NCI-H1417 treated with DMSO at 0.1 percent for 48 hours (cell line): ENCODE measurements around the gene RNASE4.

Experiments used
- DNase-seq: peaks from one replicate; lab custom pipeline; 2025; lab: John Stamatoyannopoulos, UW

RNASE4 gene

DNA sequence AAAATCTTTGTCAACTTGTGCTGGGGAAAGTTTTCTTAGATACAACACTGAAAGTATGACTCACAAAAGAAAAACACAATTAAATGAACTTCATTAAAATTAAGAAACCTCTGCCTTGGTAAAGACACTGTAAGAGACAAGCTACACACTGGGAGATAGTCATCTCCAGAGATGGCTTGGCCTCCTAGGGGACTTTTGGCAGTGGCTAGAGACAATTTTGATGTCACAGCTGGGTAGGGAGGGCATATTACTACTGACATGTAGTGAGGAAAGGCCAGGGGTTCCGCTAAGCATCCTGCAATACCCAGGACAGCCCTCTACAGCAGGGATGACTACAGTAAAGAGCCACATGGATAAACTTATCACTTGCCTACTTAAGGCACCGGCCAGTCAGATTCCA lies 8.7 kb upstream of the RNASE4 start:
- no peak for DNase-seq

DNA sequence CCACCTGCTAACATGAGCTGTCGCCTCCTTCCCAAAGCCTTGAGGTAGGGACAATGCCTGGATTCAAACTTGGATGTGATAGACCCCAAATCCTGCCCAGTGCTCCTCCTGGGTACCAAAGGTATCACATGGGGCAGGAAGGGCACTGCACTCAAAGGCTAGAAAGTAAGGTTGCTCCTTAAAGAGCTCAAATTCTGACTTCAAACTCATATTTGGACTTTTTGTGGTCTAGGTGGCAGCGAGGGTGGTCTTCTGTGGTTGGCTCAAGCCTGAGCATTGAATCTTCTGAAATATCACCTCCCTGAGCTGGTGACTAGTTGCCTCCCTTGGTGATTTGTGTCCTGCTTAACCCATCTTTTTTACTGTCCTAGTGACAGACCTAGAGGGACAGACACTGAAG lies 8.3 kb upstream of the RNASE4 start:
- no peak for DNase-seq

DNA sequence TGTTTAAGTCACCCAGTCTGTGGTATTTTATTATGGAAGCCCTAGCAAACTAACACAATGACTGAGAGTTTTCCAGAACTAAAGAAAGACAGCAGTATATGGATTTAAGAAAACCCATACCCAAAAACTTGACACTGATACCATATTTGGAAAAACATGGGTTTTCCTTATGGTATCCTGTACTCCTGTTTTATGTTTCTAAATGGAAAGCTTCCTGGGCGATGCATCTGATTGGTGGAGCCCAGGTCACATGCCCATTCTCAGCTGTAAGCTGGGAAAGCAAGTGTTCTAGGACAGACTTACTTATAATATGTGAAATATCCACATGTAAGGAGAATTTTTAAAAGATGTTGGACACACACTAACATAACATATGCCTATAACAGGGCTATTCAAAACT lies 4.5 kb upstream of the RNASE4 start:
- DNase-seq, result no peak

DNA sequence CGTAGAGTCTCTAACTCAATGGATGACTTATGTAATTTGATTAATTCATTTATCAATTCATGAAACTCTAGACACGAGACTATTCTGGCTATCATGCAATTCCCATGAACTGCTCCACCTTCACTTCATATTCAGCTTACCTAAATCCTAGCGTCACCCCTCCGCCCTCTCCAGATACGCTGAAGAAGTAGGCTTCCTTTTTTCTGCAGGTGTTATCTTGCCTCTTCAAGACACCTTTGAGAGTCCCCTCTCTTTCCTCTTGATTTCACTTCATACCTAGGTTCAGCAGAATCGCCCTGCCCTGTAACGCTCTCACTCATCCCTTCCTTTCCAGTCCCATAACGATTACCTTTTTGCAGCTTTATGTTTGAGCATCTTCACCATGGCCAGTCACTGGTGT lies 4.0 kb upstream of the RNASE4 start:
- no peak for DNase-seq

- DNase-seq, result no peak
These were observed 3.5 kb upstream of the RNASE4 start for GRCh38 chr14:20680843-20681347.

DNA sequence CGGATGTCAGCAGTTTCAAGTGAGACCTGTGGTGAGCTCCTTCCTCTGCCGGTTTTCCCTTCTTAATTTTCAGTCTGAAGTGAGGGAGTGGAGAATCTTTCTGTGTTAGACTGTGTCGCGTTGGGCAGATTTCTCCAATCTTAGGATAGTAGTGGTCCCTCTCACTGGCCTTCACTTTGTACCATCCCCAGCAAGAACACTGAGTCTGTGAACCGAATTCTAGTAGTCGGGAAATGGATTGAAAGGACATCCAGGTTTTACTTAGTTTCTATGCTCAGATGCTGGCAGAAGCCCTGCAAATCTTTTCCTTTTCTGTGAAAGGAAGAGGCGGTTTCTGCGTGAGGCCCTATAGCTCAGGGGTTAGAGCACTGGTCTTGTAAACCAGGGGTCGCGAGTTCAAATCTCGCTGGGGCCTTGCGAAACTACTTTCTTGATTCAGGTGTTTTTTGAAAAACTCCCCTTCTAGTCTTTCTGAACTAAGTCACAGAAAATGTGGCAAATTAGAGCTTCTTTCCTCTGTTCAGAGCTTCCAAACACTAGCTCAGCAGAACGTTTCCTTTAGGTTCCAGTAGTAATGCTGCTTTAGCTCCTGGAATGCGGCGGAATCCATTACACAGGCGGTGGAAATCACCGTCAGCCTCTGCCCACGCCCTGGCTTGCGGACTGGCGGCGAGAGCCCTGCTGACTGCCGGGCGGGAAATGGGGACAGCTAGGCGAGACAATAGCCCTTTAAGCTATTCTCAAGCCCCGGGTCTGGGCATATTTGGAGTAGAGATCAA lies 2.8 kb upstream of the RNASE4 start:
- no peak for DNase-seq

DNA sequence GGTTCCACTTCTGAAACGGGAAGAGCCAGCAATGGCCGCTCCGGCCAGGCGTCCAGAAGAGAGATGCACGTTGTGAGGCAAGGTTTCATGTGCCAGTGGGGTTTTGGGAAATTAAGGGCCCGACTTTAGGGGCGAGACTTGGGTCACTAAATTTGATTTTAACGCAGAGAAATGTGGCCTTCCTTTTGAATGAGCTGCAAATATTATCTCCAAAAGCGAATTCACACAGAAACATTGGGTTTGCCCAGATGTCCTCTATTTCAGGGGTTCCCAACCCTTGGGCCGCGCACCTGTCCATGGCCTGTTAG lies 2.3 kb upstream of the RNASE4 start:
- no peak for DNase-seq

DNA sequence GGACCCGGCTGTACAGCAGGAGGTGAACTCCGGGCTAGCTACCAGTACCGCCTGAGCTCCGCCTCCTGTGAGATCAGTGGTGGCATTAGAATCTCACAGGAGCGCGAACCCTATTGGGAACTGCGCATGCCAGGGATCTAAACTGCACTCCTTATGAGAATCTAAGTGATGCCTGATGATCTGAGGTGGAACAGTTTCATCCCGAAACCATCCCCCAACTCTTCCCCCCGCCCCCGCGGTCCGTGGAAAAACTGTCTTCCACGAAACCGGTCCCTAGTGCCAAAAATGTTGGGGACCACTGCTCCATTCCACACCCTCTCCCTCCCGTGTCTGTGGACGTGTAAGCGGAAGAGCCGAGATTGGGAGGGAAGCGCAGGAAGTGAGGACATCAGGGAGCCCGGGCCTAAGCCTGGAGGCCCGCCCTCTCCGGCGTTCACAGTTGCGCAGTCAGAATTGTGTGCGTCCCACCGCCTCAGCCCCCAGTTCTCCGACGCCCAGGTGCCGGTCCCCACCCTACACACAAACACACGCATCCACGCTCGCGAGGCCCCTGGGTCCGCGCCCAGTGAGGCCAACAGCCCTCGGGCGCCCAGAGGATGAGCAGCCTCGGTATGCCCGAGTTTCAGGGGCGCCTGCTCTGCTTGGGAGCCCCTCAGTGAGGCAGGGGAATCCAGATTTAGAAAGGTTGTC lies 1.8 kb upstream of the RNASE4 start:
- DNase-seq, result no peak

DNA sequence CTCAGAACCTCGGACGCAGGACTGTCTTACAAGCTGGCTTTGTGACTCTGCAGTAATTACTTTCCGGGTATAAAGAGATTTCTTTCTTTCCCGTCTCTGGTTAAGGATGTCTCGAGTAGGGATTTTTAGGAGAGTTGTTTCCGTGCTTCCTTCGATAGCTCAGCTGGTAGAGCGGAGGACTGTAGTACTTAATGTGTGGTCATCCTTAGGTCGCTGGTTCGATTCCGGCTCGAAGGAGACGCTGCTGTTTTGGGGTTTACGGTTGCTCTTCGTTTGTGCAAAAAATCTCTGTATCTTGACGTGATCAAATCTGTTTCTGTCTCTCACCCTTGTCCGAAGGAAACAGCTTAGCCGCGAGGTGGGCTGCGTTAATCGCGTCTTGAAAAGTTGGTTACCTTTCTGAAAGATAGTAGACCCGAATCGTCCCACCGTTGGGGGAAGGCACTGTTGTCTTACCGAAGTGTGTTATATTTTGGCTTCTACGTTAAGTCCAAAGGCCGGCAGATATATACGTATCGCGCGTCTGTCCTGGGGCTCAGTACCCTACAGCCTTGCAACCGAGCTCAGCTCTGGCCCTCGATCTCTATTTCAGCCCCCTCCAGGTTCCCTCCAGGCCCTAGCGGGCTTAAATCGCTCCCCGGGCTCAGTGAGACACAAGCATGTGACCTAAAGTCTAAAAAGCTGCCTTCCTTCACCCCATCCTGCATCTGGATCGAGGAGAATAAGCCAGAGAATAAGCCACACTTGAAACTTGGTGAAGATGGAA lies 1.1 kb upstream of the RNASE4 start:
- no peak for DNase-seq

- no peak for DNase-seq
These were observed 499 bp downstream of the RNASE4 start for GRCh38 chr14:20684662-20685456.

- DNase-seq, result no peak
These were observed 2.2 kb downstream of the RNASE4 start for GRCh38 chr14:20686386-20687143.

DNA sequence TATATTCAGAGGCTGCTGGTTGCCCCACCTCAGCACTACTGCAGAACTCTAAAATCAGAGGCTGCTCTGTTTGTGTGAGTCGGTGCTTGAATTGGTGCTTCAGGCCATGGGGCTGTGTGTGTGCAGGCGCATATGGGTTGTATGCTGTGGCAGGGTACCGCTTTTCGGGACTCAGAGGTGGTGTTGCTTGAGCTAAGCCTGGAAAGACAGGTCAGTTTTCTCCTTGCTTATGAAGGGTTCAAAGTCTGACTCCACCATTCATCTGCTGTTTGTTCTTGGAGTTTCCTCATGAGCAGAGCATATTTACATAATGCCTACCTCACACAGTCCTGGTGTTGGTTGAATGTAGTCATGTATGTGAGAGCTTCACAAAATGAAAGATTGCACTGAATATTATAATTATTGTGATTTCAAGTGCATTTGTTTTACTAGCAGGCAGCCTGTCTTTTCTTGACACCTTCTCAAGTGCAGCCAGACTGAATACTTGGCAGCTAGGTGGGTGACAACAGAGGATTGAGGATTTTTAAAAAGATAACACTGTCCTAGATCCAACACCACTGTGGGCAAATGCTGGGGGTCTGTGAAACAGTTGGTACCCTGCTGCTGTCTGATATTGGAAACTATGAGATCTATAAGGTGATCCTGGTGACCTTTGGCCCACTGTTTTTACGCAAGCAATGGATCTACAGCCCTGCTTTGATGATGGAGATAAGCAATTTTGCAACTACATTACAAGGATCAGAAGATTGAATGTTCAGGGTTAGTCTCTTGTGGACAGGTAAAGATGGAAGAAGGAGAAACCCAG lies 3.2 kb downstream of the RNASE4 start:
- DNase-seq, result no peak

- no peak for DNase-seq
These were observed 3.9 kb downstream of the RNASE4 start, which contains the start of gene ANG for GRCh38 chr14:20688167-20688839. ANG (plus strand) TSS chr14:20688764; CDS start chr14:20693565, 4,801 bp downstream.

GRCh38 chr14:20690848-20691640 lies 6.7 kb downstream of the RNASE4 start:
- no peak for DNase-seq

GRCh38 chr14:20692116-20692751 lies 7.9 kb downstream of the RNASE4 start:
- no peak for DNase-seq

DNA sequence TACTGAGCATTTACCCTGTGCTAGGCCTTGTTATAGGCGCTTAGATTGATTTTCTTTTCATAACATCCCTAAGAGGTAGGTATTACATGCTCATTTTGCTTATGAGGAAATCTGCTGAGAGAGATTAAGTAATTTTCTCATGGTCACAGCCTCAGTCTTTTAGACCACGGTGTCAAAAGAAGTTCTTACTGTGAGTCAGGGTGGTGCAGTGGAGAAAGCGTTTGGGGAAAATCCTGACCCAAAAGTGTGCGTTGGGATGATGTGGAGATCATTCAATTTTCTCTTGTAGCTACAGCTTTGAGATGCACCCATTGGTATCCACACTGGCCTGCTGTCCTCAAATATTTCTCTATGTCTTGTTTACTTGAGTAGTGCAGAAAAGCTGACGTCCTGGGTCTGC lies 12.4 kb downstream of the RNASE4 start:
- DNase-seq, result no peak

DNA sequence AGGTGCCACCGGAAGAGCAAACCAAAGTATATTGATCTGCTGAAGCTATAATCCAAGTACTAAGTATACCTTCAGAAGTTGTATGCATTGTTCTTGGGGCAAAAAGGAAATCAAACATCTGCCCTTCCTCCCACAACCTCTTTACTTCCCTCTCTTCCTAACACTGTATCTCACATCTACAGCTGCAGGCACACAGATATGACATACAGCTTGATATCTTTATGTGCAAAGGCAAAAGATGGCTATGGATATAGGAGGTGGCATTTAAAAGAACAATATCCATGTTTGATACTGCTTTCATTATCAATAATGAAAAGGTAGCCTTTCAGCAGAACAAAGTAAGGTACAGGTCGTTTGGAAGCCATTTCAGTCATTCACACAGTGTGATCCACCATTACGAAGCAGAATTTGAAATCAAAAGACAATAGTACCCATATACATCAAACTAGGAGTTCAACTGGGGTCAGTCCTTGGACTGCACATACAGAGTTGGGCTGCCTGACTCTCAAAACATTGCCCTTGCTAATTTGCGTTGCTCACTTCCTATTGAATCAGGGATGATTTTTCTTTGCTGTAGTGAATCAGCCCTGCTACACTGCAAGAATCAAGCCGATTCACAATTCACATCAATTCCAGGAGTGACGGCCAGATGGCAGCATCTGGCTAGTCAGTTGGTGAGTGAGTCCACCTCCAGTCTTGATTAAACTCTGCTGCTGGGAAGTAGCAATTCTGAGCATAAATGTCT lies 13.1 kb downstream of the RNASE4 start:
- DNase-seq, result no peak

DNA sequence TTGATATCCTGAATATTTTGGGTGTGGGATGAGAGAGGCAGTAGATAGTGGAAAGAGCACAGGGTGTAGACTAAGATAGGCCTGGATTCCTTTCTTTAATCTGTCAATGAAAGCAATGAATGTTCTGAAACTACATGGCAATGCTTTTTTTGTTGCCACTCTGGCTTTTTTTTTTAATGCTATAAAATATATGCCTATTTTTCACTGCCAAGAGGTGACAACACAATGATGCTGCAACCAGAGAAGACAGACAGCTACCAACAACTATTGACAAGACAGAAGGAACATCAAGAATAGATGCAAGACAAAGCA lies 13.6 kb downstream of the RNASE4 start:
- DNase-seq, result no peak
